Cardiac atrium fibroblast (primary cell): ENCODE results near the gene GJB2. TPM values are rescaled to one million over a fixed set of nuclear protein-coding genes. Genes with fewer than 3 reads are reported as not detected.

Source experiments
- total RNA-seq: library from RNA; depleted of rRNA; stranded (reverse); fragments of >200 nt; gene quantifications from 2 replicates; pipeline ENCODE4 v1.2.3, GENCODE V29; 2015

The GJB2 gene
- total RNA-seq: not detected in 2 replicates

GRCh38 chr13:20192836-20193161 is at the start of gene GJB2:
Gene GJB2, minus strand, starts transcription at chr13:20192938. Its CDS starts 3,357 bp downstream, at chr13:20189581.

GRCh38 chr13:20231839-20232555 is 39.3 kb upstream of the GJB2 start, which contains the start of gene GJB6:
Gene GJB6, minus strand, starts transcription at chr13:20232319. Its CDS starts 8,839 bp downstream, at chr13:20223480.

DNA sequence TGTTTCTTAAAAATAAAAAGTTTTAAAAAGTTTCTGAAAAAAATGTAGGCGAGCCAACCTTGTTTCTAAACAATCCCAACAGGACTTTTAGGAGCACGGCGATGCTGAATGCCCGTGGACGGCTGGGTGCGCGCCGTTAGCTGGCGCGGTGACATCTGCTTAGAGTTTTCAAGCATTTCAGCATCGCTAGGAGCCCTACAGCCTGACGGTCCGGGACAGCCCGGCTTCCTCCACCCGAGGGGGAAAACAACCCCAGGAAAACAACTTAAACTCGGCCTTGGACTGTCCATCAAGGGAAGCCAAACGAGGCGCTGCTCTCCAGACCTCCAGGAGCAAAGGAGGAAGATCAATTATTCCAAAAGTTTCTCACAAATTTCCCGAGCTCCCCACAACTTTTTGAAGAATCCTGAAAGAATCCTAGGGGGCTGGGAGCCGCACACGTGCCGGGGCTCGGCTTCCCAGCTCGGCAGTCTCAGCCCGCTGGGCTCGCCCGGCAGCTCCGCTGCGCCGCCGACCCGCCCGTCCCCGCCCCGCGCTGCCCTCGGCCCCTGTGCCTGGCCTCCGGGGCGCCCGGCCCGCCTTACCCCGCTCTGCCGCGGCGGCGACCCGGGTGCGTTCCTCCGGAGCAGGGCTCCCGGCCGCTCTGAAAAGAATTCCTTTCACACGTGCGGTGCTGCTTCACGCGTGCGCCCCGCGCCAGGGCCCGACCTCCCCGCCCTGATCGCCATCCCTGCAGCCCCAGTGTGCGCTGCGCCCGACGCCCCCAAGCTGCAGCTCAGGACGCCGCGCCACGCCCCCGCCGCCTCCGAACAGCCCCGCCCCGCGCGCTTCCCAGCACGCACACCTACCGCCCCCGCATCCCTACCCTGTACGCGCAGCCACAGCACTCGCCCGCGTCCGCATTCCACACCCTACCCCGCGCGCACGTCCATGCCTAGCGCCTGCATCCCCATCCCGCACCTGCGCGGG is 32.1 kb downstream of the GJB2 start, which contains the start of gene GJA3:
TSS of gene GJA3 (minus strand) at position 747 of the 969 bp plus-strand sequence. CDS start 17,764 bp downstream, outside the sequence.

Other genes starting within 250 kb of the GJB2 start
- gene ZMYM2, start 234.2 kb downstream of the GJB2 start, total RNA-seq: 29.2 and 34.2 TPM in 2 replicates
- under 0.01 and 0.16 TPM in 2 replicates for gene GJA3, start 31.9 kb downstream of the GJB2 start, total RNA-seq
- gene GJB6, start 39.4 kb upstream of the GJB2 start, total RNA-seq: not detected in 2 replicates